Activated CD4-positive, alpha-beta T cell treated with anti-CD3 and anti-CD28 coated beads, Interleukin-2, amount 50 U/mL, for 16 hours (primary cell): Measurements from ENCODE around the gene CD19.
"Not testable (repeated sequence)": the region's sequence is repeated elsewhere in the genome, so short reads cannot be mapped to it uniquely, and the experiment has no call there.

Experiments
- DNase-seq: peaks from one replicate; pipeline ENCODE4 v3.0.0-alpha.2; 2020

The CD19 gene

GRCh38 chr16:28931801-28932225 is at the start of gene CD19:
CD19 (plus strand) TSS chr16:28931971; CDS start chr16:28932001, 30 bp downstream.
- no peak for DNase-seq

DNA sequence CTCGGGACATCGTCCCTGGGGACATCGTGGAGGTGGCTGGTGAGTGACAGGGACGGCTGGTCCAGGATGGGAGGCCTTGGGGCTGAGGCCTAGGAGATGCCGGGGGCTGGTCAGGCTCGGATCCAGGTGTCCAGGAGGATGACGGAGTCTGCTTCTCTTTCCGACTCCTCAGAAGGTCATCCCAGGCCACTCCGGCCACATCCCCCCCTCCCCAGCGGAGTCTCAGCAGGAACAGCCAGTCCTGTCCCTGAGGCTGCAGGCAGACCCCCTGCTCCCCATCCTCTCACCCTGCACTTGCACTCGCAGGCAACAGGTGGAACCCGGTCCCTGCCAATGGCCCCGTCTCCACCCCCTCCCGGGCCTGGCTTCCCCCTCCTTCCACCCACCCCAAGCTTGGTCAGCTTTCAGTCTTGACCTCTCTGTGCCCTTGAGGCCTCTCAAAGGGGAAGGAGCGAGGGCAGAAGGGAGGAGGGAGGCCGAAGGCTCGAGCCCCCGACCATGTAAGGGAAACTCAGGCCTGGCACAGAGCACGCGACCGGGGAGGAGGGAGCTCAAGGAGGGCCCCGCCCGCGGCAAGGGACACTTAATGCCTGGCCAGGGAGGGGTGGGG is 49.1 kb upstream of the CD19 start:
- no peak for DNase-seq

GRCh38 chr16:28883221-28883996 is 48.4 kb upstream of the CD19 start:
- DNase-seq: no peak

- no peak for DNase-seq
These were observed 47.7 kb upstream of the CD19 start for GRCh38 chr16:28884045-28884444.

DNA sequence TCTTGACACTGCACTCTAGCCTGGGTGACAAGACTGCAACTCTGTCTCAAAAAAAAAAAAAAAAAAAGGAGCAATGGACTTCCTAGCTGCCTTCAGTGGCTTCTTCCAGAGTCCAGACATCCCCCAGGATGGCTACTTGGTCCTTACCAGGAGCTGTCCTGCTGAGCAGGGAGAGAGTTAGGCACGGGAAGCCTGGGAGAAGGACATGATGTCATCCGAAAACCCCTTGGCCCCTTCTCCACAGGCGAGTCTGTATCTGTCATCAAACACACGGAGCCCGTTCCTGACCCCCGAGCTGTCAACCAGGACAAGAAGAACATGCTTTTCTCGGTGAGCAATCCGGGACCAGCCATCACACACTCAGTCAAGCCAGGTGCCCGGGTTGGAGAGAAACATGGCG is 44.8 kb upstream of the CD19 start:
- no peak for DNase-seq

DNA sequence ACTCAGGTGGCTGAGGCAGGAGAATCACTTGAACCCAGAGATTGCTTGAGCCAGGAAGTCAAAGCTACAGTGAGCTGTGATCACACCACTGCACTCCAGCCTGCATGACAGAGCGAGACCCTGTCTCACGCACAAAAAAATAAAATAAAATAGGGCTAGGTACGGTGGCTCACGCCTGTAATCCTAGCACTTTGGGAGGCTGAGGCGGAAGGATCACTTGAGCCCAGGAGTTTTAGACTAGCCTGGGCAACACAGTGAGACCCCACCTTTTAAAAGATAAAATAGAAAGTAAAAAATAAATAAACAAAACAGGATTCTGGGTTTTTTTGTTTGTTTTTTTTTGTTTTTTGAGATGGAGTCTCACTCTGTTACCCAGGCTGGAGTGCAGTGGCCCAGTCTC is 41.4 kb upstream of the CD19 start:
- DNase-seq: not testable (repeated sequence)

- no peak for DNase-seq
These were observed 39.5 kb upstream of the CD19 start for GRCh38 chr16:28891964-28892890.

DNA sequence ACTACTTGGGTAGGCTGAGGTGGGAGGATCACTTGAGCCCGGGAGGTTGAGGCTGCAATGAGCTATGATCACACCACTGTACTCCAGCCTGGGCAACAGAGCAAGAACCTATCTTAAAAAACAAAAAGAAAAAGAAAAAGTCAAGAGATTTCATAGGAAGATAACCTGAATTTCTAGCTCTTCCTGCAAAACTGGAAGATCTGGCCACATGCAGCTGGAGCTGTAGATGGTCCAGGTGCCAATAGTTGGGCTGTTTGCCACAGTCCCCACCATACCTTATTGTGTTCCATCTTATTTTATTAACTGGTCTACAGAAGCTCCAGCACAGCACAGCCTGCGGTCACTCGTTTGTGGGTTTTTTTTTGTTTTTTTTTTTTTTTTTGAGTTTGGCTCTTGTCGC is 38.5 kb upstream of the CD19 start:
- DNase-seq: no peak

GRCh38 chr16:28895609-28896008 is 36.2 kb upstream of the CD19 start:
- no peak for DNase-seq

- no peak for DNase-seq
These were observed 33.9 kb upstream of the CD19 start for GRCh38 chr16:28897826-28898225.

DNA sequence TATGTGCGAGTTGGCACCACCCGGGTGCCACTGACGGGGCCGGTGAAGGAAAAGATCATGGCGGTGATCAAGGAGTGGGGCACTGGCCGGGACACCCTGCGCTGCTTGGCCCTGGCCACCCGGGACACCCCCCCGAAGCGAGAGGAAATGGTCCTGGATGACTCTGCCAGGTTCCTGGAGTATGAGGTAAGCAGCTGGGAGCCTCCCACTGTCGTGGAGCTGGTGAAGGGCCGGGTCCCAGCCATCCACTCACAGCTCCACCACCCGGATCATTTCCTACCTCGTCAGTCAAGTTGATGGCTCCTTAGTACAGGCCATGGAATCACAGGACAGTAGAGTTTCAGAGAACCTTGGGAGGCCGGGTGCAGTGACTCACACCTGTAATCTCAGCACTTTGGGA is 33.5 kb upstream of the CD19 start:
- no peak for DNase-seq

GRCh38 chr16:28898942-28899341 is 32.8 kb upstream of the CD19 start:
- no peak for DNase-seq

- DNase-seq: no peak
These were observed 31.7 kb upstream of the CD19 start for GRCh38 chr16:28899882-28900590.

DNA sequence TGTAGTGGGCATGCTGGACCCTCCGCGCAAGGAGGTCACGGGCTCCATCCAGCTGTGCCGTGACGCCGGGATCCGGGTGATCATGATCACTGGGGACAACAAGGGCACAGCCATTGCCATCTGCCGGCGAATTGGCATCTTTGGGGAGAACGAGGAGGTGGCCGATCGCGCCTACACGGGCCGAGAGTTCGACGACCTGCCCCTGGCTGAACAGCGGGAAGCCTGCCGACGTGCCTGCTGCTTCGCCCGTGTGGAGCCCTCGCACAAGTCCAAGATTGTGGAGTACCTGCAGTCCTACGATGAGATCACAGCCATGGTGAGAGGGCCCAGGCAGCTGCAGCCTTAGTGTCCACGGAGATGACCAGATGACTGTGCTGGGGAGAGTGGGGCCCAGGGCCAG is 31.2 kb upstream of the CD19 start:
- DNase-seq: no peak

DNA sequence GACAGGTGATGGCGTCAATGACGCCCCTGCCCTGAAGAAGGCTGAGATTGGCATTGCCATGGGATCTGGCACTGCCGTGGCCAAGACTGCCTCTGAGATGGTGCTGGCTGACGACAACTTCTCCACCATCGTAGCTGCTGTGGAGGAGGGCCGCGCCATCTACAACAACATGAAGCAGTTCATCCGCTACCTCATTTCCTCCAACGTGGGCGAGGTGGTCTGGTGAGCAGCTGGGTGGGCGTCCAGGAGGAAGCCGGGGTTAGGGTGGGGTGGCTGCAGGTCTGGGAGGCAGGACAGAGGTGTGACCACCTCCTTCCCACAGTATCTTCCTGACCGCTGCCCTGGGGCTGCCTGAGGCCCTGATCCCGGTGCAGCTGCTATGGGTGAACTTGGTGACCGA is 29.9 kb upstream of the CD19 start:
- DNase-seq: no peak

GRCh38 chr16:28902909-28903308 is 28.9 kb upstream of the CD19 start:
- no peak for DNase-seq

GRCh38 chr16:28903344-28904042 is 28.3 kb upstream of the CD19 start:
- no peak for DNase-seq

GRCh38 chr16:28904363-28904762 is 27.4 kb upstream of the CD19 start:
- DNase-seq: no peak

DNA sequence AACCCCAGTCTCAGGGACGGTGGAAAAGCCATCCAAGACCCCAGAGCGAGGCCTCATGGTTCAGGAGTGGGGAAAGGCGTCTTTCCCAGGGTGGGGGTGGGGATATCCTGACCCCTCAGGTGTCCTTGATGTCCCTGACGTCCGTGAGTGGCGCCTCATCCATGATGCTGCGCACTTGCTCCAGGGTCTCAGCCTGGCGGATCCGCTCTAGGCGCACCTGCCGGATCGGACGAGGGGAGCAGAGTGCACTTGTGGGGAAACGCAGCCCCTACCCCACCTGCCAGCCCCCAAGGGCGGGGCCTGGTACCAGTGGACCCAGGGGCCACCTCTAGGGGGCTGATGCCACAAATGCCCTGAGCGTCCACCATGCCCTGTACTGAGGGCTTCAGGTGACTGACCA is 26.9 kb upstream of the CD19 start:
- no peak for DNase-seq

GRCh38 chr16:28905229-28905754 is 26.5 kb upstream of the CD19 start:
- no peak for DNase-seq

DNA sequence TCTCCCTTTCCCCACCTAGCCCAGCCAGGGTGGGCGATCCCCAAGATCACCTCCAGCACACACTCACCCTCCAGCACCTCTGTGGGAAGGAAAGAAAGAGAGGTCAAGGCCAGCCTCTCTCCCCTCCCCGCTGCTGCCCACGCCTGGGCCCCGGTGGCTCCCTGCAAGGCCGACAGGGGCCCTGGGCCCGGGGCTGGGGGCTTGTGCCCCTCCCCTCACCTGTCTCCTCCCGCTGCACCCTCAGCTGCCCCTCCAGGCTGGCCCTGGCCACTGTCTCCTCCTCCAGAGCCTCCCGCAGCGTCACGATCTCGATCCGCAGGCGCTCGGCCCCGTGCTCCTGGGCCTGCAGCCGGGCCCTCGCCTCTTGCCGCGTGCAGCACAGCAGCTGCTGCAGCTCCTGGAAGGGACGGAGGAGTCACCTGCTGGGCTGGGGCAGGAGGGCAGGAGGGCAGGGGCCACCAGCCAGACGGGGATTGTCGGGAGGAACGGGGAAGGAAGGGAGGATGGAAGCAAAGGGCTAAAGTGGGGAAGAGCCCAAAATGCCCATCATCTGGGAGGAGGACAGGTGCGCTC is 25.9 kb upstream of the CD19 start:
- no peak for DNase-seq
